DOHH2 (cell line): Measurements from ENCODE around the gene USP48.

Source experiments
- EZH2phosphoT487 ChIP-seq: fragments of 200-600 bp; sonication (generic); IDR thresholded peaks from 2 replicates; pipeline ENCODE4 v1.6.1; 2017; ENCODE audit warnings: borderline replicate concordance, mild to moderate bottlenecking, antibody characterized with exemption, low read length, moderate library complexity, mixed read lengths
- TF ChIP-seq, protein P1 (sequence below): fragments of 200-600 bp; sonication (generic); IDR thresholded peaks from one replicate; pipeline ENCODE4 v1.5.1; 2014; ENCODE audit warnings: antibody characterized with exemption, mild to moderate bottlenecking, low read depth, low read length; ENCODE audit not compliant: poor library complexity, severe bottlenecking

- TF ChIP-seq, protein P1, sequence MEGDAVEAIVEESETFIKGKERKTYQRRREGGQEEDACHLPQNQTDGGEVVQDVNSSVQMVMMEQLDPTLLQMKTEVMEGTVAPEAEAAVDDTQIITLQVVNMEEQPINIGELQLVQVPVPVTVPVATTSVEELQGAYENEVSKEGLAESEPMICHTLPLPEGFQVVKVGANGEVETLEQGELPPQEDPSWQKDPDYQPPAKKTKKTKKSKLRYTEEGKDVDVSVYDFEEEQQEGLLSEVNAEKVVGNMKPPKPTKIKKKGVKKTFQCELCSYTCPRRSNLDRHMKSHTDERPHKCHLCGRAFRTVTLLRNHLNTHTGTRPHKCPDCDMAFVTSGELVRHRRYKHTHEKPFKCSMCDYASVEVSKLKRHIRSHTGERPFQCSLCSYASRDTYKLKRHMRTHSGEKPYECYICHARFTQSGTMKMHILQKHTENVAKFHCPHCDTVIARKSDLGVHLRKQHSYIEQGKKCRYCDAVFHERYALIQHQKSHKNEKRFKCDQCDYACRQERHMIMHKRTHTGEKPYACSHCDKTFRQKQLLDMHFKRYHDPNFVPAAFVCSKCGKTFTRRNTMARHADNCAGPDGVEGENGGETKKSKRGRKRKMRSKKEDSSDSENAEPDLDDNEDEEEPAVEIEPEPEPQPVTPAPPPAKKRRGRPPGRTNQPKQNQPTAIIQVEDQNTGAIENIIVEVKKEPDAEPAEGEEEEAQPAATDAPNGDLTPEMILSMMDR, result no peak
- TF ChIP-seq EZH2phosphoT487, result no peak
Measured at GRCh38 chr1:21756393-21757089, 26.4 kb downstream of the USP48 start.
